Activated B cell treated with CpG ODN at 0.5 μM for 24 hours (primary cell): Measurements from ENCODE around the gene CYP4X1. TPM values are rescaled to one million over a fixed set of nuclear protein-coding genes. Genes with fewer than 3 reads are reported as not detected.

ENCODE experiments used
- ATAC-seq: fragments of 200-7000 bp; cut with Tn5 transposase; one replicate; pipeline ENCODE4 v1.10.0; 2021; ENCODE audit warnings: low read depth, mild to moderate bottlenecking, moderate library complexity
- CTCF ChIA-PET: fragments of 350-600 bp; sonication (Branson Sonifier 250); formaldehyde crosslinking; loops from one replicate; lab custom pipeline; 2021; ENCODE audit warnings: antibody characterized with exemption; lab: Charles Lee
- POLR2A ChIA-PET: fragments of 350-600 bp; sonication (Branson Sonifier 250); formaldehyde crosslinking; loops from one replicate; lab custom pipeline; 2021; ENCODE audit warnings: antibody characterized with exemption; lab: Charles Lee
- DNase-seq: peaks from one replicate; pipeline ENCODE4 v3.0.0; 2022
- H3K27ac Mint-ChIP-seq: one replicate; pipeline ENCODE4 v1.8.0; 2020; ENCODE audit warnings: mixed read lengths
- H3K27me3 Mint-ChIP-seq: one replicate; pipeline ENCODE4 v1.8.0; 2021; ENCODE audit warnings: mixed read lengths
- H3K36me3 Mint-ChIP-seq: one replicate; pipeline ENCODE4 v1.8.0; 2021; ENCODE audit warnings: low read depth, mixed read lengths
- H3K4me1 Mint-ChIP-seq: one replicate; pipeline ENCODE4 v1.8.0; 2021; ENCODE audit warnings: mixed read lengths
- H3K4me3 Mint-ChIP-seq: one replicate; pipeline ENCODE4 v1.8.0; 2020; ENCODE audit warnings: mild to moderate bottlenecking, mixed read lengths
- H3K9me3 Mint-ChIP-seq: one replicate; pipeline ENCODE4 v1.8.0; 2020; ENCODE audit warnings: mixed read lengths
- intact Hi-C: fragments of 100-400 bp; cut with micrococcal nuclease; formaldehyde crosslinking; loops from one replicate; pipeline ENCODE4 v1.15.1; 2024
- total RNA-seq: library from RNA; stranded (reverse); gene quantifications from 2 replicates; pipeline ENCODE4 v1.2.3, GENCODE V29; 2022
- TF ChIP-seq, protein P1 (sequence below): fragments of 200-600 bp; IDR thresholded peaks from one replicate; pipeline ENCODE4 v1.8.0; 2022; ENCODE audit warnings: antibody characterized with exemption, mild to moderate bottlenecking

CYP4X1 gene
- total RNA-seq, 1 donor from 2014 or later = not detected

DNA sequence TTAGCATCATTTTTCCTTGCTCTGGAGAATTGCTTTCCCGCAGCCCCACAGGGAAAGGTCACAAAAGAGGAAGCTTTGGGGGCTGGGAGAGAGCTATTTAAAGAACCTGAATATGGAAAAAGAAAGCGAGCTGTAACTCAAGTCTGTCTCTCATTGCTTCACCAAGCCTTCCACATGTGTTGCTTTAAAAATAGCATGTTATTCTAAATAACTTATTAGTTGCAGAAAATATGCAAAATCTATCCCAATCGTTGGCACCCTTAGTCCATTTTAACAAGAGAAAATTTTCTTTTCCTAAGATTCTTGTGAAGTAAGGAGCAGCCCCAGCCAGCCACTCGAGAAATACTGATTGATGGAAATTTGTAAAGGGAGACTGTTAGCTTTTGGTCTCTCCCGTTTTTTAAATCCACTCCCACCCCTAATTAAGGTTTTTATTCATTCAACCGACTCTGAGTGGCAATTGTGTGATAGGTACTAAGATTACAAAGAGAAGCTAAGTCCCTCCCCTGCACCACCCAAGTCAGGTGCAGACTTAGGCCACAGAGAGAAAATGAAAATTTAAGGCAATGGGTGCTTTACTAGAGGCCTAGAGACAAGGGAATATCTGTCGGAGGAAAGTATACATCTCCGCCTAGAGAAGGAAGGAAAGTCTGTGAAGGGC is 802 bp downstream of the CYP4X1 start:
- ChIA-PET CTCF (no interaction called here), POLR2A (no interaction called here)
- Mint-ChIP-seq H3K9me3 (no peaks in the 10 kb centered on the region), H3K4me1 (no peaks in the 10 kb centered on the region), H3K4me3 (no peak overlapping the region), H3K36me3 (no peaks in the 10 kb centered on the region), H3K27ac (no peak overlapping the region), H3K27me3 (peaks cover 23% of the 10 kb centered on the region)
- no peak for DNase-seq
- intact Hi-C loops = no loop called here
- no peak for ATAC-seq
- TF ChIP-seq, protein P1, sequence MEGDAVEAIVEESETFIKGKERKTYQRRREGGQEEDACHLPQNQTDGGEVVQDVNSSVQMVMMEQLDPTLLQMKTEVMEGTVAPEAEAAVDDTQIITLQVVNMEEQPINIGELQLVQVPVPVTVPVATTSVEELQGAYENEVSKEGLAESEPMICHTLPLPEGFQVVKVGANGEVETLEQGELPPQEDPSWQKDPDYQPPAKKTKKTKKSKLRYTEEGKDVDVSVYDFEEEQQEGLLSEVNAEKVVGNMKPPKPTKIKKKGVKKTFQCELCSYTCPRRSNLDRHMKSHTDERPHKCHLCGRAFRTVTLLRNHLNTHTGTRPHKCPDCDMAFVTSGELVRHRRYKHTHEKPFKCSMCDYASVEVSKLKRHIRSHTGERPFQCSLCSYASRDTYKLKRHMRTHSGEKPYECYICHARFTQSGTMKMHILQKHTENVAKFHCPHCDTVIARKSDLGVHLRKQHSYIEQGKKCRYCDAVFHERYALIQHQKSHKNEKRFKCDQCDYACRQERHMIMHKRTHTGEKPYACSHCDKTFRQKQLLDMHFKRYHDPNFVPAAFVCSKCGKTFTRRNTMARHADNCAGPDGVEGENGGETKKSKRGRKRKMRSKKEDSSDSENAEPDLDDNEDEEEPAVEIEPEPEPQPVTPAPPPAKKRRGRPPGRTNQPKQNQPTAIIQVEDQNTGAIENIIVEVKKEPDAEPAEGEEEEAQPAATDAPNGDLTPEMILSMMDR = no peak

DNA sequence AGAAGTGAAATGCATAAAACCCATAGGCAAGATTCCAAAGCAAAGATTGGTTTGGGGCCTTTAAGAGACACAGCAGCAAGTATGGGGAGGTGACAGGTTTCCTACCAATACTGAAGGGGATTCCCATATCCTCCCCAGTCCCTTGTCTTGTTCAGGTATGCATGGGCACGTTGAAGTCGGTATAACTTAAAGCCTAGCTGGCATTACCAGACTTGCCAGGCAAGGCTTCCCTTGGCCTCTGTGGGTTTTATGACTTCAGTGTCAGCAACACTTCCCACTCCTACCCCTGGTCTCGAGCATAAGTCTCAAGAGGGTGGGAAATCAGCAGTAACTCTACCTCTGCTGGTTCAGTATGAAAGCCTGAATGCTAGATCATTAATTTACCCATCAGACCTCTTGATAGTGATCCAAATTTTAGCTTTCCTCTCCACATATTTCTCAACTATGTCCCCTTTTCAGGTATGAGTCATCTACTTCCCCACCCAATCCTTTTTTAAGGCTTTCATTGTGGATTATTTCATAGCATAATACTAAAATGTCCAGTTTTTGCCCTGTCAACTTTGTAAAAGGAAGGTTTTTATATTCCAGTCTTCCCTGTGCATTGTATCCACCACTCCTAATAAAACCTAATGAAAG is 6.8 kb downstream of the CYP4X1 start:
- Mint-ChIP-seq H3K4me3 (no peak overlapping the region), H3K36me3 (no peaks in the 10 kb centered on the region), H3K27me3 (peaks cover 6% of the 10 kb centered on the region), H3K27ac (no peak overlapping the region), H3K9me3 (no peaks in the 10 kb centered on the region), H3K4me1 (no peaks in the 10 kb centered on the region)
- TF ChIP-seq, protein P1 = no peak
- POLR2A ChIA-PET = no interaction called here
- CTCF ChIA-PET = no interaction called here
- ATAC-seq (no peak), DNase-seq (no peak)
- intact Hi-C loops = no loop called here

DNA sequence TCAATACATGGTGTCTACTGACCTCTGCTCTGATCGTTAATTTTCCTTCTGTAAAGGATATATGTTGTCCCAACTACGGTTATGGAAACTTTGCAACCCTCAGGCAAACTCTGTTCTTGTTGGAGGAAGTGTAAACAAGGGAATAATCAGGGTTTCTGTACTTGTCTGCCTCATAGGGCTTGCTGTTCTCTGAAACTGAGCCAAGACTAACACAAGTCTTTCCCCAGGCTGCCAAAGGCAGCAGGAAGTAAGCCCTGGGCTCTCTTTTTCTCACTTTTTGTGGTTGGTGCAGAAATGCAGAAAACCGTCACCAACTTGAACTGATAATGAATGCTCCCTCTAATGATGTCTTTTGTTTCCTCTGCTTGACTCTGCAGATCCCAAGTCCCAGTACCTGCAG is 7.6 kb downstream of the CYP4X1 start:
- intact Hi-C loops = no loop called here
- POLR2A ChIA-PET = no interaction called here
- Mint-ChIP-seq H3K36me3 (no peaks in the 10 kb centered on the region), H3K4me3 (no peak overlapping the region), H3K27me3 (peaks cover 3% of the 10 kb centered on the region), H3K27ac (no peak overlapping the region), H3K4me1 (no peaks in the 10 kb centered on the region), H3K9me3 (no peaks in the 10 kb centered on the region)
- ATAC-seq = no peak
- DNase-seq = no peak
- TF ChIP-seq, protein P1 = no peak
- CTCF ChIA-PET = no interaction called here

GRCh38 chr1:47031585-47031984 is 8.1 kb downstream of the CYP4X1 start:
- TF ChIP-seq, protein P1 = no peak
- ChIA-PET POLR2A (no interaction called here), CTCF (no interaction called here)
- H3K4me3 Mint-ChIP-seq = no peak overlapping the region
- intact Hi-C loops = no loop called here
- H3K36me3 Mint-ChIP-seq = no peaks in the 10 kb centered on the region
- H3K4me1 Mint-ChIP-seq = no peaks in the 10 kb centered on the region
- no peak overlapping the region for H3K27ac Mint-ChIP-seq
- ATAC-seq (no peak), DNase-seq (no peak)
- H3K9me3 Mint-ChIP-seq = no peaks in the 10 kb centered on the region
- H3K27me3 Mint-ChIP-seq = peaks cover 3% of the 10 kb centered on the region

DNA sequence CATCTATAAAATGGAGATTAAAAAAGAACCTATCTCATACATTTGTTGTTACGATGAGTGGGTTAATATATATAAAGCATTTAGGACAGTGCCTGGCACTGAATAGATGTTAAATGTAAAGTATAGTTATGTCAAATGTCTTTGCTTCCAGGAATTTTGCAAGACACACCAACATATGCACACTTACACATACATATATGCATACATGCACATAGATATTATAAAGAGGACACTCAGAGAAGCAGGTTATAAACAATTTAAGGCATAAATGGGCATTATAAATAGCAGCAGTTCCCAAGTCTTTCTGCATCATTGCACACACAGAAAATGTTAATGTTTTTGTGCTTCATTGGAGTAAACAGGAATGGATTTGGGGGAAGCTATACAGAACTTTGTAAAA is 13.3 kb downstream of the CYP4X1 start:
- ChIA-PET POLR2A (no interaction called here), CTCF (no interaction called here)
- Mint-ChIP-seq H3K9me3 (no peaks in the 10 kb centered on the region), H3K4me3 (no peak overlapping the region), H3K27me3 (no peaks in the 10 kb centered on the region), H3K36me3 (no peaks in the 10 kb centered on the region), H3K27ac (no peak overlapping the region), H3K4me1 (no peaks in the 10 kb centered on the region)
- intact Hi-C loops = no loop called here
- TF ChIP-seq, protein P1 = no peak
- ATAC-seq = no peak
- DNase-seq = no peak
